SK-N-SH treated with all-trans-retinoic acid at 6 μM for 48 hours (cell line): Measurements from ENCODE around the gene DNASE2.
"Not testable (repeated sequence)": the region's sequence is repeated elsewhere in the genome, so short reads cannot be mapped to it uniquely, and the experiment has no call there.

Experiments
- ATAC-seq: fragments of 200-7000 bp; cut with Tn5 transposase; 3 replicates; pipeline ENCODE4 v1.9.1; 2020; ENCODE audit warnings: mild to moderate bottlenecking, moderate library complexity
- ARNTL ChIP-seq: fragments of 450-650 bp; formaldehyde crosslinking; IDR thresholded peaks from 2 replicates; pipeline ENCODE4 v1.5.0; 2020; ENCODE audit warnings: low read depth, mild to moderate bottlenecking, moderate library complexity, borderline replicate concordance
- BACH2 ChIP-seq: fragments of 250-450 bp; sonication (Bioruptor Pico); IDR thresholded peaks from 2 replicates; pipeline ENCODE4 v1.9.0; 2021; ENCODE audit warnings: mild to moderate bottlenecking, borderline replicate concordance
- CREB5 ChIP-seq: fragments of 250-450 bp; sonication (Bioruptor Pico); IDR thresholded peaks from 2 replicates; pipeline ENCODE4 v1.5.1; 2020; ENCODE audit warnings: low read depth, mild to moderate bottlenecking, moderate library complexity
- ESRRG ChIP-seq: fragments of 250-450 bp; sonication (Bioruptor Pico); IDR thresholded peaks from 2 replicates; pipeline ENCODE4 v1.6.1; 2021; ENCODE audit warnings: mild to moderate bottlenecking
- GLIS3 ChIP-seq: fragments of 250-450 bp; sonication (Bioruptor Pico); IDR thresholded peaks from 2 replicates; pipeline ENCODE4 v1.5.0; 2020; ENCODE audit warnings: mild to moderate bottlenecking, moderate library complexity
- ISL1 ChIP-seq: fragments of 250-450 bp; sonication (Bioruptor Pico); IDR thresholded peaks from 2 replicates; pipeline ENCODE4 v2.1.2; 2022; ENCODE audit warnings: mild to moderate bottlenecking, moderate library complexity
- OSR1 ChIP-seq: fragments of 250-450 bp; sonication (Bioruptor Pico); IDR thresholded peaks from 2 replicates; pipeline ENCODE4 v1.8.0; 2022; ENCODE audit warnings: moderate library complexity, mild to moderate bottlenecking, inconsistent platforms
- POU6F1 ChIP-seq: fragments of 250-450 bp; sonication (Bioruptor Pico); IDR thresholded peaks from 2 replicates; pipeline ENCODE4 v1.8.0; 2021; ENCODE audit warnings: low read depth, mild to moderate bottlenecking, moderate library complexity, borderline replicate concordance
- PPARA ChIP-seq: fragments of 250-450 bp; sonication (Bioruptor Pico); IDR thresholded peaks from 2 replicates; pipeline ENCODE4 v1.5.0; 2020; ENCODE audit warnings: mild to moderate bottlenecking, borderline replicate concordance
- RARB ChIP-seq: fragments of 250-450 bp; sonication (Bioruptor Pico); IDR thresholded peaks from 2 replicates; pipeline ENCODE4 v1.8.0; 2021; ENCODE audit warnings: mild to moderate bottlenecking, moderate library complexity
- SNAI2 ChIP-seq: fragments of 250-450 bp; sonication (Bioruptor Pico); IDR thresholded peaks from 2 replicates; pipeline ENCODE4 v1.5.0; 2020; ENCODE audit warnings: mild to moderate bottlenecking, moderate library complexity
- TCF4 ChIP-seq: fragments of 250-450 bp; sonication (Bioruptor Pico); IDR thresholded peaks from 2 replicates; pipeline ENCODE4 v1.8.0; 2021; ENCODE audit warnings: mild to moderate bottlenecking, moderate library complexity, borderline replicate concordance
- TOX ChIP-seq: fragments of 250-450 bp; sonication (Bioruptor Pico); IDR thresholded peaks from 2 replicates; pipeline ENCODE4 v1.8.0; 2021; ENCODE audit warnings: mild to moderate bottlenecking, moderate library complexity, borderline replicate concordance
- ZFP3 ChIP-seq: fragments of 250-450 bp; sonication (Bioruptor Pico); IDR thresholded peaks from 2 replicates; pipeline ENCODE4 v1.5.0; 2020; ENCODE audit warnings: mild to moderate bottlenecking, moderate library complexity
- ZFP30 ChIP-seq: fragments of 450-650 bp; formaldehyde crosslinking; IDR thresholded peaks from 2 replicates; pipeline ENCODE4 v1.5.0; 2022; ENCODE audit warnings: mild to moderate bottlenecking, moderate library complexity
- ZNF565 ChIP-seq: fragments of 450-650 bp; formaldehyde crosslinking; conservative IDR thresholded peaks from 2 replicates; pipeline ENCODE4 v1.5.0; 2020; ENCODE audit warnings: low read depth, mild to moderate bottlenecking, moderate library complexity
- ZNF70 ChIP-seq: fragments of 450-650 bp; formaldehyde crosslinking; IDR thresholded peaks from 2 replicates; pipeline ENCODE4 v1.5.0; 2020; ENCODE audit warnings: mild to moderate bottlenecking, moderate library complexity
- ZNF8 ChIP-seq: fragments of 450-650 bp; formaldehyde crosslinking; IDR thresholded peaks from 2 replicates; pipeline ENCODE4 v1.5.0; 2020; ENCODE audit warnings: mild to moderate bottlenecking, moderate library complexity
- TF ChIP-seq, protein P1 (sequence below): fragments of 250-450 bp; sonication (Bioruptor Pico); IDR thresholded peaks from 2 replicates; pipeline ENCODE4 v1.8.0; 2020; ENCODE audit warnings: mild to moderate bottlenecking, moderate library complexity, borderline replicate concordance
- TF ChIP-seq, protein P2 (sequence below): fragments of 250-450 bp; sonication (Bioruptor Pico); IDR thresholded peaks from 2 replicates; pipeline ENCODE4 v1.5.0; 2020; ENCODE audit warnings: mild to moderate bottlenecking, moderate library complexity
- TF ChIP-seq, protein P3 (sequence below): fragments of 250-450 bp; sonication (Bioruptor Pico); IDR thresholded peaks from 2 replicates; pipeline ENCODE4 v1.5.1; 2021; ENCODE audit warnings: mild to moderate bottlenecking, moderate library complexity

Gene DNASE2

DNA sequence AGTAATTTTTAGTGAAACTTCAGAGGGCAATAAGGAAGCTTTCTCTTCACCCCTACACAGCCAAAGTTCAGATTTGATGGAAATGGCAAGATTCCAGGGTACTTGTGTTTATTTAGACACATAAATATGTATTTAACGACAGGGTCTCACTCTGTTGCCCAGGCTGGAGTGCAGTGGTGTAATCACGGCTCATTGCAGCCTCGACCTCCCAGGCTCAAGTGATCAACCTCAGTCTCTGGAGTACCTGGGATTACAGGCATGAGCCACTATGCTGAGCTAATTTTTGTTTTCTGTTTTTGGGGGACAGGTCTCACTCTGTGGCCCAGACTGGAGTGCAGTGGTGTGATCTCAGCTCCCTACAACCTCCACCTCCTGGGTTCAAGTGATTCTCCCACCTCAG, 39.8 kb upstream of the DNASE2 start:
- no peak for ATAC-seq
- TF ChIP-seq OSR1 (CRISPR knock-in tag) (no peak), ESRRG (CRISPR knock-in tag) (no peak), ZNF565 (CRISPR knock-in tag) (no peak), ZFP3 (CRISPR knock-in tag) (no peak), ZNF8 (CRISPR knock-in tag) (no peak), ARNTL (CRISPR knock-in tag) (no peak), ZFP30 (CRISPR knock-in tag) (no peak), CREB5 (no peak), BACH2 (CRISPR knock-in tag) (no peak), SNAI2 (no peak), GLIS3 (no peak), TCF4 (no peak), ISL1 (CRISPR knock-in tag) (no peak), TOX (CRISPR knock-in tag) (no peak), RARB (no peak)
- TF ChIP-seq, protein P1, sequence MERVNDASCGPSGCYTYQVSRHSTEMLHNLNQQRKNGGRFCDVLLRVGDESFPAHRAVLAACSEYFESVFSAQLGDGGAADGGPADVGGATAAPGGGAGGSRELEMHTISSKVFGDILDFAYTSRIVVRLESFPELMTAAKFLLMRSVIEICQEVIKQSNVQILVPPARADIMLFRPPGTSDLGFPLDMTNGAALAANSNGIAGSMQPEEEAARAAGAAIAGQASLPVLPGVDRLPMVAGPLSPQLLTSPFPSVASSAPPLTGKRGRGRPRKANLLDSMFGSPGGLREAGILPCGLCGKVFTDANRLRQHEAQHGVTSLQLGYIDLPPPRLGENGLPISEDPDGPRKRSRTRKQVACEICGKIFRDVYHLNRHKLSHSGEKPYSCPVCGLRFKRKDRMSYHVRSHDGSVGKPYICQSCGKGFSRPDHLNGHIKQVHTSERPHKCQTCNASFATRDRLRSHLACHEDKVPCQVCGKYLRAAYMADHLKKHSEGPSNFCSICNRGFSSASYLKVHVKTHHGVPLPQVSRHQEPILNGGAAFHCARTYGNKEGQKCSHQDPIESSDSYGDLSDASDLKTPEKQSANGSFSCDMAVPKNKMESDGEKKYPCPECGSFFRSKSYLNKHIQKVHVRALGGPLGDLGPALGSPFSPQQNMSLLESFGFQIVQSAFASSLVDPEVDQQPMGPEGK (CRISPR knock-in tag), result no peak
- TF ChIP-seq, protein P2, sequence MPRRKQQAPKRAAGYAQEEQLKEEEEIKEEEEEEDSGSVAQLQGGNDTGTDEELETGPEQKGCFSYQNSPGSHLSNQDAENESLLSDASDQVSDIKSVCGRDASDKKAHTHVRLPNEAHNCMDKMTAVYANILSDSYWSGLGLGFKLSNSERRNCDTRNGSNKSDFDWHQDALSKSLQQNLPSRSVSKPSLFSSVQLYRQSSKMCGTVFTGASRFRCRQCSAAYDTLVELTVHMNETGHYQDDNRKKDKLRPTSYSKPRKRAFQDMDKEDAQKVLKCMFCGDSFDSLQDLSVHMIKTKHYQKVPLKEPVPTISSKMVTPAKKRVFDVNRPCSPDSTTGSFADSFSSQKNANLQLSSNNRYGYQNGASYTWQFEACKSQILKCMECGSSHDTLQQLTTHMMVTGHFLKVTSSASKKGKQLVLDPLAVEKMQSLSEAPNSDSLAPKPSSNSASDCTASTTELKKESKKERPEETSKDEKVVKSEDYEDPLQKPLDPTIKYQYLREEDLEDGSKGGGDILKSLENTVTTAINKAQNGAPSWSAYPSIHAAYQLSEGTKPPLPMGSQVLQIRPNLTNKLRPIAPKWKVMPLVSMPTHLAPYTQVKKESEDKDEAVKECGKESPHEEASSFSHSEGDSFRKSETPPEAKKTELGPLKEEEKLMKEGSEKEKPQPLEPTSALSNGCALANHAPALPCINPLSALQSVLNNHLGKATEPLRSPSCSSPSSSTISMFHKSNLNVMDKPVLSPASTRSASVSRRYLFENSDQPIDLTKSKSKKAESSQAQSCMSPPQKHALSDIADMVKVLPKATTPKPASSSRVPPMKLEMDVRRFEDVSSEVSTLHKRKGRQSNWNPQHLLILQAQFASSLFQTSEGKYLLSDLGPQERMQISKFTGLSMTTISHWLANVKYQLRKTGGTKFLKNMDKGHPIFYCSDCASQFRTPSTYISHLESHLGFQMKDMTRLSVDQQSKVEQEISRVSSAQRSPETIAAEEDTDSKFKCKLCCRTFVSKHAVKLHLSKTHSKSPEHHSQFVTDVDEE, result no peak
- TF ChIP-seq, all 23 proteins: peak for 0

GRCh38 chr19:12918253-12918652, 37.0 kb upstream of the DNASE2 start:
- no peak for ATAC-seq
- no peak for TF ChIP-seq OSR1 (CRISPR knock-in tag)
- TF ChIP-seq, protein P3, sequence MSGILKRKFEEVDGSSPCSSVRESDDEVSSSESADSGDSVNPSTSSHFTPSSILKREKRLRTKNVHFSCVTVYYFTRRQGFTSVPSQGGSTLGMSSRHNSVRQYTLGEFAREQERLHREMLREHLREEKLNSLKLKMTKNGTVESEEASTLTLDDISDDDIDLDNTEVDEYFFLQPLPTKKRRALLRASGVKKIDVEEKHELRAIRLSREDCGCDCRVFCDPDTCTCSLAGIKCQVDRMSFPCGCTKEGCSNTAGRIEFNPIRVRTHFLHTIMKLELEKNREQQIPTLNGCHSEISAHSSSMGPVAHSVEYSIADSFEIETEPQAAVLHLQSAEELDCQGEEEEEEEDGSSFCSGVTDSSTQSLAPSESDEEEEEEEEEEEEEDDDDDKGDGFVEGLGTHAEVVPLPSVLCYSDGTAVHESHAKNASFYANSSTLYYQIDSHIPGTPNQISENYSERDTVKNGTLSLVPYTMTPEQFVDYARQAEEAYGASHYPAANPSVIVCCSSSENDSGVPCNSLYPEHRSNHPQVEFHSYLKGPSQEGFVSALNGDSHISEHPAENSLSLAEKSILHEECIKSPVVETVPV (CRISPR knock-in tag), result no peak
- no peak for TF ChIP-seq ZNF565 (CRISPR knock-in tag)
- no peak for TF ChIP-seq POU6F1 (CRISPR knock-in tag)
- no peak for TF ChIP-seq ZNF8 (CRISPR knock-in tag)
- no peak for TF ChIP-seq RARB
- TF ChIP-seq, all 23 proteins: peak for 0

DNA sequence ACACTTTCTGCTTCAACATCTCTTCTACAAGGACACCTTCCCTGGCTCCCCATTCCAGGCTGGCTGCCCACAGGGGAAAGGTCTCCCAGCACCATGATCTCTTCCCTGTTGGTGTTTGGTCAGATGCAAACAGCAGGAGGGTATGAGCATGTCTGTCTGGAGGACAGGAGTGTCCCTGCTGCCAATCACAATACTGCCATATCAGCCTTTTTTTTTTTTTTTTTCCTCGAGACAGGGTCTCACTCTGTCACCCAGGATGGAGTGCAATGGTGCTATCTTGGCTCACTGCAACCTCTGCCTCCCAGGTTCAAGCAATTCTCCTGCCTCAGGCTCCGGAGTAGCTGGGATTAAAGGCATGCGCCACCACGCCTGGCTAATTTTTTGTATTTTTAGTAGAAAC, 34.6 kb upstream of the DNASE2 start:
- not testable (repeated sequence) for ATAC-seq

- ATAC-seq, result no peak
- TF ChIP-seq ISL1 (CRISPR knock-in tag) (no peak), PPARA (no peak), SNAI2 (no peak), ESRRG (CRISPR knock-in tag) (no peak), ZNF70 (CRISPR knock-in tag) (no peak), RARB (no peak), ZNF8 (CRISPR knock-in tag) (no peak)
- TF ChIP-seq, protein P1 (CRISPR knock-in tag), result no peak
- TF ChIP-seq, protein P3 (CRISPR knock-in tag), result no peak
Observed at GRCh38 chr19:12913851-12914690, 32.8 kb upstream of the DNASE2 start.
